LNCAP (cell line): Measurements from ENCODE around the gene SUPT6H.

Source experiments
- CTCF ChIP-seq: fragments of 450-650 bp; IDR thresholded peaks from 2 replicates; pipeline ENCODE4 v1.5.1; 2017; ENCODE audit warnings: mild to moderate bottlenecking

Gene SUPT6H

GRCh38 chr17:28748852-28749515, 87.0 kb downstream of the SUPT6H start:
- no peak for TF ChIP-seq CTCF

- TF ChIP-seq CTCF, result no peak
Measured at GRCh38 chr17:28749516-28750177, 87.6 kb downstream of the SUPT6H start.

GRCh38 chr17:28750178-28751047, 88.4 kb downstream of the SUPT6H start:
- TF ChIP-seq CTCF, result peak; percentile 99

GRCh38 chr17:28751600-28752366, 89.8 kb downstream of the SUPT6H start:
- no peak for TF ChIP-seq CTCF
